ENCODE data around the gene ERN1. TPM values are rescaled to one million over a fixed set of nuclear protein-coding genes. Genes with fewer than 3 reads are reported as not detected.

The ERN1 gene
- total and polyA plus RNA-seq, 2 of the 13 experiments (the other 11 are each of a cell fraction or from before 2014, with no cell fraction given): 6.0 to 12.7 TPM

GRCh38 chr17:64102627-64103390 lies 27.1 kb downstream of the ERN1 start:
- POLR2A ChIA-PET: no interaction called here
- H3K79me2 ChIP-seq (ENCODE audit: insufficient read depth, low read length): peaks cover 12% of the 10 kb centered on the region

GRCh38 chr17:64099543-64099942 lies 30.4 kb downstream of the ERN1 start:
- POLR2A ChIA-PET: no interaction called here
- Histone ChIP-seq H3K27me3 (ENCODE audit: control insufficient read depth in 1 of 2, insufficient read depth in 2 of 2, low read length in 2 of 2) (no peaks in the 10 kb centered on the region), H3K79me2 (ENCODE audit: insufficient read depth, low read length) (no peaks in the 10 kb centered on the region), H3K36me3 (replicated peaks in 1 of 2; ENCODE audit: control insufficient read depth in 1 of 2, insufficient read depth in 2 of 2, low read length in 2 of 2) (peaks cover 20 to 38% of the 10 kb centered on the region in 2 experiments), H3K27ac (ENCODE audit: extremely low read length, insufficient read depth, low read length) (no peak overlapping the region), H3K9ac (ENCODE audit: insufficient read depth, low read depth, low read length) (no peak overlapping the region), H3K9me3 (ENCODE audit: low read length) (no peaks in the 10 kb centered on the region), H4K20me1 (ENCODE audit: insufficient read depth, low read length) (no peaks in the 10 kb centered on the region), H3K4me1 (ENCODE audit: insufficient read depth, low read length) (peaks cover 29% of the 10 kb centered on the region), H2AFZ (ENCODE audit: low read length) (no peak overlapping the region), H3K4me2 (ENCODE audit: low read depth, low read length) (no peak overlapping the region), H3K4me3 (replicated peaks in 1 of 3; ENCODE audit: insufficient read depth in 1 of 3, low read depth in 2 of 3, low read length in 3 of 3) (no peak overlapping the region)
- intact Hi-C loops (cut with micrococcal nuclease; ENCODE audit: unreplicated experiment): no loop called here
- TF ChIP-seq ZNF772 (CRISPR knock-in tag; IDR thresholded peaks at IDR 0.05): 0 out of 2 replicates have a peak, but pooled peaks have one; percentile 24
- TF ChIP-seq ZBTB21 (CRISPR knock-in tag; IDR thresholded peaks at IDR 0.05): no peak
- in situ Hi-C loops (cut with HindIII; ENCODE audit: extremely low pct_ligation_motif_present, low pct_unique_long_range_greater_than_20kb): no loop called here
- DNase-seq (ENCODE audit: low spot score): no peak
- FAIRE-seq: no peak
- 92% methylated on average over 6 of the region's 6 CpGs for WGBS (ENCODE audit: low lambda C conversion rate)
- CTCF ChIA-PET (ENCODE audit: low intra/inter-chr PET ratio, low total read pairs): no interaction called here
- BruUV-seq (replicated peaks): no TSS peak
- ATAC-seq: peak; percentile 38; the same call in 2 of the 3 replicates

More at GRCh38 chr17:64102627-64103390, 27.1 kb downstream of the ERN1 start:
- H4K20me1 ChIP-seq (ENCODE audit: insufficient read depth, low read length): no peaks in the 10 kb centered on the region
- H3K9ac ChIP-seq (ENCODE audit: insufficient read depth, low read depth, low read length): no peak overlapping the region
- H3K4me3 ChIP-seq (replicated peaks in 1 of 3; ENCODE audit: insufficient read depth in 1 of 3, low read depth in 2 of 3, low read length in 3 of 3): no peak overlapping the region
- H3K27ac ChIP-seq (ENCODE audit: extremely low read length, insufficient read depth, low read length): no peak overlapping the region
- DNase-seq (ENCODE audit: low spot score): no peak
- in situ Hi-C loops (cut with HindIII; ENCODE audit: extremely low pct_ligation_motif_present, low pct_unique_long_range_greater_than_20kb) (no loop called here), intact Hi-C loops (cut with micrococcal nuclease; ENCODE audit: unreplicated experiment) (no loop called here)
- H2AFZ ChIP-seq (ENCODE audit: low read length): no peak overlapping the region
- no peak for FAIRE-seq
- BruUV-seq (replicated peaks): no TSS peak
- H3K9me3 ChIP-seq (ENCODE audit: low read length): no peaks in the 10 kb centered on the region
- peaks cover 3 to 12% of the 10 kb centered on the region in 2 experiments; a peak in 4 of 5 replicates for H3K36me3 ChIP-seq (replicated peaks in 1 of 2; ENCODE audit: control insufficient read depth in 1 of 2, insufficient read depth in 2 of 2, low read length in 2 of 2)
- H3K27me3 ChIP-seq (ENCODE audit: control insufficient read depth in 1 of 2, insufficient read depth in 2 of 2, low read length in 2 of 2): no peaks in the 10 kb centered on the region
- TF ChIP-seq STAT5B (CRISPR knock-in tag; IDR thresholded peaks at IDR 0.05) (no peak), REL (CRISPR knock-in tag; conservative IDR thresholded peaks at IDR 0.05) (no peak), MAFF (IDR thresholded peaks at IDR 0.05; ENCODE audit: low read depth, low read length) (peak; percentile 63), SIN3B (IDR thresholded peaks at IDR 0.05; ENCODE audit: low read length) (no peak), ZNF143 (CRISPR knock-in tag; IDR thresholded peaks at IDR 0.05) (no peak), ZNF629 (CRISPR knock-in tag; conservative IDR thresholded peaks at IDR 0.05) (no peak), HOXD1 (CRISPR knock-in tag; IDR thresholded peaks at IDR 0.05) (no peak), RFXAP (CRISPR knock-in tag; IDR thresholded peaks at IDR 0.05; ENCODE audit: borderline replicate concordance) (no peak), CBX2 (IDR thresholded peaks at IDR 0.05; ENCODE audit: low read depth, low read length) (no peak), CBX2 (CRISPR knock-in tag; IDR thresholded peaks at IDR 0.05; ENCODE audit: low read depth) (no peak), MAFK (conservative IDR thresholded peaks at IDR 0.05 in 1 of 2, IDR thresholded peaks at IDR 0.05 in 1 of 2; ENCODE audit: low read length in 2 of 2) (peak; percentile 76 to 79), PLRG1 (conservative IDR thresholded peaks at IDR 0.05) (no peak)
- 93% methylated on average over 7 of the region's 7 CpGs for WGBS (ENCODE audit: low lambda C conversion rate)
- peaks cover 62% of the 10 kb centered on the region for H3K4me1 ChIP-seq (ENCODE audit: insufficient read depth, low read length)
- CTCF ChIA-PET (ENCODE audit: low intra/inter-chr PET ratio, low total read pairs): no interaction called here
- no peak for ATAC-seq
- no peak overlapping the region for H3K4me2 ChIP-seq (ENCODE audit: low read depth, low read length)

All from HepG2 (cell line).